Activated T-helper 1 cell treated with anti-CD3 and anti-CD28 coated beads, Interleukin-2, amount 50 U/mL, for 16 hours (primary cell): ENCODE results near the gene TMEM158.

Experiments used
- DNase-seq, 2 donors: peaks; one replicate each; pipeline ENCODE4 v3.0.0-alpha.2; 2020; ENCODE audit warnings: low read depth in 1 of 2, low spot score in 1 of 2

TMEM158 gene

GRCh38 chr3:45234250-45234649, 8.2 kb upstream of the TMEM158 start:
- DNase-seq, result no peak

- DNase-seq, result no peak
These were observed 6.4 kb upstream of the TMEM158 start for GRCh38 chr3:45232521-45232920.

GRCh38 chr3:45227946-45228345, 1.9 kb upstream of the TMEM158 start:
- no peak for DNase-seq

GRCh38 chr3:45227071-45227820, 1.2 kb upstream of the TMEM158 start:
- no peak for DNase-seq

- DNase-seq, result no peak
These were observed 452 bp downstream of the TMEM158 start for GRCh38 chr3:45225465-45226205.

- no peak for DNase-seq
These were observed 1.1 kb downstream of the TMEM158 start for GRCh38 chr3:45224824-45225464.

- no peak for DNase-seq
These were observed 2.0 kb downstream of the TMEM158 start for GRCh38 chr3:45223889-45224727.

GRCh38 chr3:45219694-45220093, 6.4 kb downstream of the TMEM158 start:
- no peak for DNase-seq

- no peak for DNase-seq
These were observed 7.3 kb downstream of the TMEM158 start for GRCh38 chr3:45218578-45219390.

GRCh38 chr3:45216021-45216609, 10.0 kb downstream of the TMEM158 start:
- no peak for DNase-seq

GRCh38 chr3:45215466-45215865, 10.6 kb downstream of the TMEM158 start:
- DNase-seq, result no peak

GRCh38 chr3:45214061-45214680, 11.9 kb downstream of the TMEM158 start:
- DNase-seq, result no peak

- DNase-seq, result no peak
These were observed 14.0 kb downstream of the TMEM158 start for GRCh38 chr3:45212095-45212468.

GRCh38 chr3:45211466-45212094, 14.5 kb downstream of the TMEM158 start:
- no peak for DNase-seq

GRCh38 chr3:45210308-45211041, 15.6 kb downstream of the TMEM158 start:
- DNase-seq, result peak; percentile 68 to 70

GRCh38 chr3:45209526-45209925, 16.6 kb downstream of the TMEM158 start:
- DNase-seq, result no peak

- DNase-seq, result no peak
These were observed 17.5 kb downstream of the TMEM158 start for GRCh38 chr3:45208586-45208985.

- no peak for DNase-seq
These were observed 18.6 kb downstream of the TMEM158 start for GRCh38 chr3:45207446-45207845.
